SK-N-SH (cell line): ENCODE results near the gene ASGR1. TPM values are rescaled to one million over a fixed set of nuclear protein-coding genes. Genes with fewer than 3 reads are reported as not detected.

ENCODE experiments used
- CTCF ChIA-PET: fragments of 300-600, 350-600 bp; formaldehyde crosslinking; extraction: SDS; loops from one replicate; lab custom pipeline; 2021; lab: Yijun Ruan, JAX
- POLR2A ChIA-PET: fragments of 350-600 bp; sonication (Branson Sonifier 250); formaldehyde crosslinking; extraction: SDS; loops from one replicate; lab custom pipeline; 2020; ENCODE audit warnings: antibody characterized with exemption, inconsistent platforms; lab: Yijun Ruan, JAX
- DNase-seq: peaks from one replicate; pipeline ENCODE4 v3.0.0; 2012
- H2AFZ ChIP-seq: fragments of 200-600 bp; sonication (generic); 2 replicates; pipeline ENCODE4 v1.8.1; 2016; ENCODE audit warnings: antibody characterized with exemption, mild to moderate bottlenecking, low read depth
- H3F3A ChIP-seq: fragments of 200-600 bp; sonication (generic); replicated peaks from 2 replicates; pipeline ENCODE3; 2016; ENCODE audit warnings: antibody characterized with exemption, mild to moderate bottlenecking; ENCODE audit not compliant: insufficient read depth
- H3K27ac ChIP-seq, 2 experiments: fragments of 200-500 bp in 1 of 2; fragments of 200-600 bp in 1 of 2; sonication (Bioruptor generic) in 1 of 2; sonication (generic), shearing (Covaris generic) in 1 of 2; 2 replicates each; pipeline versions ENCODE4 v1.5.1 to v1.6.1; 2014 to 2016; ENCODE audit warnings: low read depth in 2 of 2, inconsistent platforms in 1 of 2, low read length in 1 of 2, mild to moderate bottlenecking in 1 of 2, mixed read lengths in 1 of 2
- H3K27me3 ChIP-seq: fragments of 200-600 bp; sonication (generic), shearing (Covaris generic); 2 replicates; pipeline ENCODE4 v1.6.1; 2016; ENCODE audit warnings: mixed run types; ENCODE audit not compliant: insufficient read depth
- H3K36me3 ChIP-seq, 2 experiments: fragments of 200-500 bp in 1 of 2; fragments of 200-600 bp in 1 of 2; sonication (Bioruptor generic) in 1 of 2; sonication (generic) in 1 of 2; replicated peaks in 1 of 2; 2 replicates each; pipeline versions ENCODE3 to v1.5.1; 2014 to 2016; ENCODE audit warnings: low read length in 1 of 2, mild to moderate bottlenecking in 1 of 2; ENCODE audit not compliant: insufficient read depth in 2 of 2, control insufficient read depth in 1 of 2
- H3K4me1 ChIP-seq, 2 experiments: fragments of 200-500 bp in 1 of 2; fragments of 200-600 bp in 1 of 2; sonication (Bioruptor generic) in 1 of 2; sonication (generic), shearing (Covaris generic) in 1 of 2; 2 replicates each; pipeline versions ENCODE4 v1.5.1 to v1.6.1; 2014 to 2016; ENCODE audit warnings: low read depth in 1 of 2, low read length in 1 of 2, mixed run types in 1 of 2; ENCODE audit not compliant: insufficient read depth in 2 of 2, control insufficient read depth in 1 of 2
- H3K4me2 ChIP-seq: fragments of 200-600 bp; sonication (generic), shearing (Covaris generic); 2 replicates; pipeline ENCODE4 v1.6.1; 2017; ENCODE audit warnings: mixed run types
- H3K4me3 ChIP-seq, 2 experiments: fragments of 200-500 bp in 1 of 2; fragments of 200-600 bp in 1 of 2; sonication (Bioruptor generic) in 1 of 2; sonication (generic), shearing (Covaris generic) in 1 of 2; 2 replicates each; pipeline versions ENCODE4 v1.5.1 to v1.8.1; 2014 to 2016; ENCODE audit warnings: low read depth in 2 of 2, inconsistent platforms in 1 of 2, low read length in 1 of 2, mild to moderate bottlenecking in 1 of 2, mixed read lengths in 1 of 2, moderate library complexity in 1 of 2
- H3K79me2 ChIP-seq: fragments of 200-600 bp; sonication (generic); 2 replicates; pipeline ENCODE4 v1.8.1; 2017; ENCODE audit warnings: mild to moderate bottlenecking; ENCODE audit not compliant: insufficient read depth
- H3K9ac ChIP-seq: fragments of 200-600 bp; sonication (generic); 2 replicates; pipeline ENCODE4 v1.6.1; 2017; ENCODE audit warnings: mixed run types
- H3K9me2 ChIP-seq: fragments of 200-600 bp; sonication (generic); 2 replicates; pipeline ENCODE4 v1.6.1; 2017; ENCODE audit warnings: mixed run types
- H3K9me3 ChIP-seq: fragments of 200-600 bp; sonication (generic); 2 replicates; pipeline ENCODE4 v1.6.1; 2017; ENCODE audit warnings: mixed run types, mild to moderate bottlenecking, moderate library complexity
- H4K20me1 ChIP-seq: fragments of 200-600 bp; sonication (generic); 2 replicates; pipeline ENCODE4 v1.6.1; 2017; ENCODE audit warnings: mild to moderate bottlenecking, mixed run types; ENCODE audit not compliant: insufficient read depth
- CHD2 ChIP-seq: fragments of 150-350 bp; IDR thresholded peaks from 2 replicates; pipeline ENCODE4 v1.6.1; 2018; ENCODE audit warnings: low read length; ENCODE audit not compliant: partially characterized antibody
- FOSL2 ChIP-seq: IDR thresholded peaks from 2 replicates; pipeline ENCODE4 v1.4.0; 2012; ENCODE audit warnings: low read depth, mild to moderate bottlenecking, moderate library complexity, borderline replicate concordance
- FOXM1 ChIP-seq: IDR thresholded peaks from 2 replicates; pipeline ENCODE4 v1.4.0; 2012; ENCODE audit warnings: low read depth, mild to moderate bottlenecking
- GATA2 ChIP-seq: sonication (generic); formaldehyde crosslinking; IDR thresholded peaks from 2 replicates; pipeline ENCODE4 v1.5.0; 2020; ENCODE audit warnings: mild to moderate bottlenecking, missing genetic modification reagents
- MXI1 ChIP-seq: IDR thresholded peaks from 2 replicates; pipeline ENCODE4 v1.6.1; 2012; ENCODE audit warnings: mild to moderate bottlenecking, low read depth, low read length, improper control_type of control experiment
- NFIC ChIP-seq: IDR thresholded peaks from 2 replicates; pipeline ENCODE4 v1.4.0; 2012; ENCODE audit warnings: borderline replicate concordance
- POLR2AphosphoS5 ChIP-seq: IDR thresholded peaks from 2 replicates; pipeline ENCODE4 v1.6.1; 2012; ENCODE audit warnings: low read depth, low read length
- RAD21 ChIP-seq: IDR thresholded peaks from 2 replicates; pipeline ENCODE4 v1.6.1; 2012; ENCODE audit warnings: mild to moderate bottlenecking, low read length
- RCOR1 ChIP-seq: fragments of 150-350 bp; IDR thresholded peaks from 2 replicates; pipeline ENCODE4 v1.6.1; 2017; ENCODE audit warnings: antibody characterized with exemption, low read length
- RFX5 ChIP-seq: IDR thresholded peaks from 2 replicates; pipeline ENCODE4 v1.6.1; 2012; ENCODE audit warnings: mild to moderate bottlenecking, improper control_type of control experiment, low read length
- RXRA ChIP-seq: IDR thresholded peaks from 2 replicates; pipeline ENCODE4 v1.4.0; 2012; ENCODE audit warnings: low read depth, mild to moderate bottlenecking, borderline replicate concordance
- TAF1 ChIP-seq: IDR thresholded peaks from 2 replicates; pipeline ENCODE4 v1.6.1; 2012; ENCODE audit warnings: low read depth, mild to moderate bottlenecking, low read length, moderate library complexity, borderline replicate concordance
- YY1 ChIP-seq: IDR thresholded peaks from 2 replicates; pipeline ENCODE4 v1.4.0; 2012; ENCODE audit warnings: low read depth, mild to moderate bottlenecking
- WGBS: methylation state at CpG from one replicate; pipeline ENCODE4 v1.1.6; 2017; ENCODE audit warnings: low lambda C conversion rate; 5-methylcytosine and 5-hydroxymethylcytosine counted together
- polyA plus RNA-seq, 3 experiments: library from polyadenylated mRNA; depleted of rRNA; stranded (reverse); fragments of >200 nt; gene quantifications; 2 replicates each; pipeline ENCODE4 v1.2.3, GENCODE V29; 2012
- TF ChIP-seq, protein P1 (sequence below): IDR thresholded peaks from 2 replicates; pipeline ENCODE4; 2012
- TF ChIP-seq, protein P2 (sequence below): IDR thresholded peaks from 2 replicates; pipeline ENCODE4 v1.4.0; 2012; ENCODE audit warnings: low read depth
- TF ChIP-seq, protein P3 (sequence below): fragments of 150-350 bp; IDR thresholded peaks from 2 replicates; pipeline ENCODE4 v1.6.1; 2016; ENCODE audit warnings: mild to moderate bottlenecking, low read depth, low read length
- TF ChIP-seq, protein P4 (sequence below): fragments of 150-350 bp; IDR thresholded peaks from 2 replicates; pipeline ENCODE4 v1.6.1; 2017; ENCODE audit warnings: antibody characterized with exemption, low read length, low read depth, borderline replicate concordance

Gene ASGR1
- polyA plus RNA-seq, 1 of the 3 experiments (the other 2 are of a cell fraction), result 2.1 TPM

GRCh38 chr17:7204828-7205461 lies 25.8 kb upstream of the ASGR1 start:
- Histone ChIP-seq H3K9ac (peak overlapping the region; percentile 53), H3F3A (peaks cover 10% of the 10 kb centered on the region), H3K4me1 (peaks cover 0 to 13% of the 10 kb centered on the region in 2 experiments; a peak in 2 of 4 replicates), H3K4me3 (peak overlapping the region; percentile 39 to 47), H3K9me2 (no peaks in the 10 kb centered on the region), H2AFZ (0 out of 2 replicates have a peak overlapping the region, but pooled peaks have one; percentile 42), H3K27ac (peak overlapping the region; percentile 34 to 91), H3K9me3 (no peaks in the 10 kb centered on the region), H3K4me2 (peak overlapping the region; percentile 79), H4K20me1 (peaks cover 18% of the 10 kb centered on the region; the same call in 1 of the 2 replicates), H3K36me3 (peaks cover 19 to 28% of the 10 kb centered on the region in 2 experiments), H3K27me3 (no peaks in the 10 kb centered on the region), H3K79me2 (peaks cover 21% of the 10 kb centered on the region)
- TF ChIP-seq, protein P1, sequence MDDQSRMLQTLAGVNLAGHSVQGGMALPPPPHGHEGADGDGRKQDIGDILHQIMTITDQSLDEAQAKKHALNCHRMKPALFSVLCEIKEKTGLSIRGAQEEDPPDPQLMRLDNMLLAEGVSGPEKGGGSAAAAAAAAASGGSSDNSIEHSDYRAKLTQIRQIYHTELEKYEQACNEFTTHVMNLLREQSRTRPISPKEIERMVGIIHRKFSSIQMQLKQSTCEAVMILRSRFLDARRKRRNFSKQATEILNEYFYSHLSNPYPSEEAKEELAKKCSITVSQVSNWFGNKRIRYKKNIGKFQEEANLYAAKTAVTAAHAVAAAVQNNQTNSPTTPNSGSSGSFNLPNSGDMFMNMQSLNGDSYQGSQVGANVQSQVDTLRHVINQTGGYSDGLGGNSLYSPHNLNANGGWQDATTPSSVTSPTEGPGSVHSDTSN, result no peak
- TF ChIP-seq RCOR1, result 0 out of 2 replicates have a peak, but pooled peaks have one; percentile 24
- TF ChIP-seq RFX5, result peak; percentile 52; the same call in 1 of the 2 replicates
- TF ChIP-seq GATA2, result no peak
- TF ChIP-seq MXI1, result peak; percentile 60
- TF ChIP-seq, protein P2, sequence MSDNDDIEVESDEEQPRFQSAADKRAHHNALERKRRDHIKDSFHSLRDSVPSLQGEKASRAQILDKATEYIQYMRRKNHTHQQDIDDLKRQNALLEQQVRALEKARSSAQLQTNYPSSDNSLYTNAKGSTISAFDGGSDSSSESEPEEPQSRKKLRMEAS, result 0 out of 2 replicates have a peak, but pooled peaks have one; percentile 15
- no peak for TF ChIP-seq FOSL2
- TF ChIP-seq CHD2, result peak; percentile 86
- POLR2A ChIA-PET, result interaction anchor here (1.1 kb wide), 1 partner anchor 14 kb away, joined by 3 read pairs; the partner anchor contains the start of genes ACADVL and DLG4
- peak; percentile 99 for DNase-seq
- WGBS, result 3% methylated on average over 25 of the region's 34 CpGs
- CTCF ChIA-PET, result interaction anchor here (0.8 to 2.4 kb wide), 4 partner anchors 9 to 159 kb away, joined by 3 to 10 read pairs (median 3); no protein-coding TSS in a partner anchor

GRCh38 chr17:7204336-7204735 lies 25.2 kb upstream of the ASGR1 start:
- H3K27ac ChIP-seq, result peak overlapping the region; percentile 34 to 91
- DNase-seq, result peak; percentile 74
- no peaks in the 10 kb centered on the region for H3K9me2 ChIP-seq
- H2AFZ ChIP-seq, result no peak overlapping the region
- peaks cover 0 to 13% of the 10 kb centered on the region in 2 experiments; a peak in 2 of 4 replicates for H3K4me1 ChIP-seq
- no peaks in the 10 kb centered on the region for H3K9me3 ChIP-seq
- peaks cover 12% of the 10 kb centered on the region; the same call in 1 of the 2 replicates for H4K20me1 ChIP-seq
- CTCF ChIA-PET, result interaction anchor here (0.8 to 2.4 kb wide), 6 partner anchors 10 to 159 kb away, joined by 3 to 10 read pairs (median 4); no protein-coding TSS in a partner anchor
- peak overlapping the region; percentile 53 for H3K9ac ChIP-seq
- peaks cover 20 to 28% of the 10 kb centered on the region in 2 experiments for H3K36me3 ChIP-seq
- H3K4me2 ChIP-seq, result peak overlapping the region; percentile 79
- peaks cover 15% of the 10 kb centered on the region for H3K79me2 ChIP-seq
- no peaks in the 10 kb centered on the region for H3K27me3 ChIP-seq
- H3K4me3 ChIP-seq, result peak overlapping the region; percentile 39 to 47; a peak in 3 of 4 replicates
- TF ChIP-seq TAF1, result no peak
- no peak for TF ChIP-seq RXRA
- TF ChIP-seq, protein P3, sequence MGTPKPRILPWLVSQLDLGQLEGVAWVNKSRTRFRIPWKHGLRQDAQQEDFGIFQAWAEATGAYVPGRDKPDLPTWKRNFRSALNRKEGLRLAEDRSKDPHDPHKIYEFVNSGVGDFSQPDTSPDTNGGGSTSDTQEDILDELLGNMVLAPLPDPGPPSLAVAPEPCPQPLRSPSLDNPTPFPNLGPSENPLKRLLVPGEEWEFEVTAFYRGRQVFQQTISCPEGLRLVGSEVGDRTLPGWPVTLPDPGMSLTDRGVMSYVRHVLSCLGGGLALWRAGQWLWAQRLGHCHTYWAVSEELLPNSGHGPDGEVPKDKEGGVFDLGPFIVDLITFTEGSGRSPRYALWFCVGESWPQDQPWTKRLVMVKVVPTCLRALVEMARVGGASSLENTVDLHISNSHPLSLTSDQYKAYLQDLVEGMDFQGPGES, result no peak
- TF ChIP-seq, protein P4, sequence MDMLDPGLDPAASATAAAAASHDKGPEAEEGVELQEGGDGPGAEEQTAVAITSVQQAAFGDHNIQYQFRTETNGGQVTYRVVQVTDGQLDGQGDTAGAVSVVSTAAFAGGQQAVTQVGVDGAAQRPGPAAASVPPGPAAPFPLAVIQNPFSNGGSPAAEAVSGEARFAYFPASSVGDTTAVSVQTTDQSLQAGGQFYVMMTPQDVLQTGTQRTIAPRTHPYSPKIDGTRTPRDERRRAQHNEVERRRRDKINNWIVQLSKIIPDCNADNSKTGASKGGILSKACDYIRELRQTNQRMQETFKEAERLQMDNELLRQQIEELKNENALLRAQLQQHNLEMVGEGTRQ, result no peak
- no peak for TF ChIP-seq YY1
- TF ChIP-seq NFIC, result no peak
- no peak for TF ChIP-seq POLR2AphosphoS5
- TF ChIP-seq RAD21, result no peak
- no peak for TF ChIP-seq RFX5
- TF ChIP-seq FOXM1, result no peak
- 64% methylated on average over 15 of the region's 15 CpGs for WGBS
- H3F3A ChIP-seq, result peaks cover 10% of the 10 kb centered on the region
- POLR2A ChIA-PET, result interaction anchor here (1.1 kb wide), 1 partner anchor 15 kb away, joined by 3 read pairs; the partner anchor contains the start of genes ACADVL and DLG4
